ENCODE results near the gene SPEN.

GRCh38 chr1:15856888-15857287 lies 9.4 kb downstream of the SPEN start:
- TF ChIP-seq POLR2A (IDR thresholded peaks at IDR 0.05; ENCODE audit: low read depth, low read length) (no peak), POLR2AphosphoS5 (IDR thresholded peaks at IDR 0.05; ENCODE audit: low read depth, low read length) (no peak), TAF1 (IDR thresholded peaks at IDR 0.05; ENCODE audit: borderline replicate concordance, low read depth, low read length) (no peak)
